ENCODE results near the gene ZBTB24. TPM values are rescaled to one million over a fixed set of nuclear protein-coding genes. Genes with fewer than 3 reads are reported as not detected.
"Not testable (repeated sequence)": the region's sequence is repeated elsewhere in the genome, so short reads cannot be mapped to it uniquely, and the experiment has no call there.

The ZBTB24 gene
- 9.2 TPM for total RNA-seq
- polyA plus RNA-seq, result 9.2 TPM
- long read RNA-seq, donor 1, result 0 reads
- long read RNA-seq, donor 2, result 0 reads
- long read RNA-seq, donor 3, full-length matches to known transcripts, result 2 of 2 reads
- long read RNA-seq, donor 3, partial matches to known transcripts, result 0 of 2 reads
- long read RNA-seq, donor 3, other reads (novel, unspliced or antisense), result 0 of 2 reads
- long read RNA-seq, donor 4, result 0 reads
- long read RNA-seq, donor 5, full-length matches to known transcripts, result 3 of 3 reads
- long read RNA-seq, donor 5, partial matches to known transcripts, result 0 of 3 reads
- long read RNA-seq, donor 5, other reads (novel, unspliced or antisense), result 0 of 3 reads
- long read RNA-seq, donor 6, result 0 reads
- long read RNA-seq, donor 7, full-length matches to known transcripts, result 2 of 2 reads
- long read RNA-seq, donor 7, partial matches to known transcripts, result 0 of 2 reads
- long read RNA-seq, donor 7, other reads (novel, unspliced or antisense), result 0 of 2 reads
- long read RNA-seq, donor 8, full-length matches to known transcripts, result 1 of 1 reads
- long read RNA-seq, donor 8, partial matches to known transcripts, result 0 of 1 reads
- long read RNA-seq, donor 8, other reads (novel, unspliced or antisense), result 0 of 1 reads
- long read RNA-seq, donor 9, full-length matches to known transcripts, result 1 of 1 reads
- long read RNA-seq, donor 9, partial matches to known transcripts, result 0 of 1 reads
- long read RNA-seq, donor 9, other reads (novel, unspliced or antisense), result 0 of 1 reads
- long read RNA-seq, donor 10, result 0 reads

- peak in 8 of 9 donors; percentile 68 to 93 (median 82) for DNase-seq (ENCODE audit: low read depth in 6 of 9, low spot score in 9 of 9)
- H3K27ac ChIP-seq (ENCODE audit: low read depth in 1 of 2, low read length in 1 of 2), result peak within 1 kb of the TSS; percentile 28 to 73
- WGBS, result under 1% methylated on average over 91 of the region's 97 CpGs
- H3K27me3 ChIP-seq (ENCODE audit: control insufficient read depth in 2 of 2, insufficient read depth in 1 of 2, low read length in 1 of 2), result no peaks in the 10 kb centered on the region
- H3K4me1 ChIP-seq (ENCODE audit: control insufficient read depth in 2 of 2, insufficient read depth in 2 of 2, low read length in 2 of 2), result peaks cover 23 to 35% of the 10 kb centered on the region in 2 donors
- H3K9me3 ChIP-seq (ENCODE audit: control insufficient read depth in 2 of 2, insufficient read depth in 1 of 2, low read length in 1 of 2), result no peaks in the 10 kb centered on the region
- peaks cover 0 to 22% of the 10 kb centered on the region in 2 donors for H3K36me3 ChIP-seq (ENCODE audit: control insufficient read depth in 2 of 2, insufficient read depth in 2 of 2, low read length in 1 of 2)
- H3K4me3 ChIP-seq (ENCODE audit: low read length in 2 of 2), result peak within 1 kb of the TSS; percentile 64 to 89
Measured at GRCh38 chr6:109482905-109483734, at the start of gene ZBTB24. Gene ZBTB24, minus strand, starts transcription at chr6:109483219. Its CDS starts 1,193 bp downstream, at chr6:109482026.

- H3K36me3 ChIP-seq (ENCODE audit: control insufficient read depth in 2 of 2, insufficient read depth in 2 of 2, low read length in 1 of 2), result no peaks in the 10 kb centered on the region
- no peak overlapping the region for H3K4me3 ChIP-seq (ENCODE audit: low read length in 2 of 2)
- no peaks in the 10 kb centered on the region for H3K4me1 ChIP-seq (ENCODE audit: control insufficient read depth in 2 of 2, insufficient read depth in 2 of 2, low read length in 2 of 2)
- DNase-seq (ENCODE audit: low read depth in 6 of 9, low spot score in 9 of 9), result no peak
- 98% methylated on average over 6 of the region's 6 CpGs for WGBS
- H3K9me3 ChIP-seq (ENCODE audit: control insufficient read depth in 2 of 2, insufficient read depth in 1 of 2, low read length in 1 of 2), result no peaks in the 10 kb centered on the region
- H3K27me3 ChIP-seq (ENCODE audit: control insufficient read depth in 2 of 2, insufficient read depth in 1 of 2, low read length in 1 of 2), result no peaks in the 10 kb centered on the region
- no peak overlapping the region for H3K27ac ChIP-seq (ENCODE audit: low read depth in 1 of 2, low read length in 1 of 2)
Measured at GRCh38 chr6:109531446-109531845, 48.4 kb upstream of the ZBTB24 start.

DNA sequence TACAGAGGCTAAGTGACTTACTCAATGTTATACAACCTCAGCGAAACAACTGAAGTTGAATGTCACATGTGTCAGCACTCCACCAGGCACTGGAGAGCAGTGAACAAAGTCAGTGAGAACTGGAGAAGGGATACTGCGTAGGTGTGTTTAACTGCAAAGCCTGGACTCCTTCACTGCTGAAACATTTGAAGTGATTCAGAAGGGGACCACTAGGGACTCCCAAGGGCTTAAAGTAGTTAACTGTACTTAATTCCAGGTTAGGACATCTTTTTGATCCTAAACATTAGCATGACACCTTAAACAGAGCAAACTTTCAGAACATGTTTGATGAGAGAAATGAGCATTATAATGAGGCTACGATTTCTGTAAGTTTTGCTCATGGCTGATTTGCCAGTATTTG is 45.0 kb upstream of the ZBTB24 start:
- H3K9me3 ChIP-seq (ENCODE audit: control insufficient read depth in 2 of 2, insufficient read depth in 1 of 2, low read length in 1 of 2), result no peaks in the 10 kb centered on the region
- H3K36me3 ChIP-seq (ENCODE audit: control insufficient read depth in 2 of 2, insufficient read depth in 2 of 2, low read length in 1 of 2), result no peaks in the 10 kb centered on the region
- 95% methylated on average over 3 of the region's 3 CpGs for WGBS
- no peaks in the 10 kb centered on the region for H3K4me1 ChIP-seq (ENCODE audit: control insufficient read depth in 2 of 2, insufficient read depth in 2 of 2, low read length in 2 of 2)
- H3K27ac ChIP-seq (ENCODE audit: low read depth in 1 of 2, low read length in 1 of 2), result no peak overlapping the region
- H3K4me3 ChIP-seq (ENCODE audit: low read length in 2 of 2), result no peak overlapping the region
- no peaks in the 10 kb centered on the region for H3K27me3 ChIP-seq (ENCODE audit: control insufficient read depth in 2 of 2, insufficient read depth in 1 of 2, low read length in 1 of 2)
- no peak for DNase-seq (ENCODE audit: low read depth in 6 of 9, low spot score in 9 of 9)

GRCh38 chr6:109526905-109527628 is 44.0 kb upstream of the ZBTB24 start:
- no peaks in the 10 kb centered on the region for H3K27me3 ChIP-seq (ENCODE audit: control insufficient read depth in 2 of 2, insufficient read depth in 1 of 2, low read length in 1 of 2)
- no peak overlapping the region for H3K4me3 ChIP-seq (ENCODE audit: low read length in 2 of 2)
- H3K9me3 ChIP-seq (ENCODE audit: control insufficient read depth in 2 of 2, insufficient read depth in 1 of 2, low read length in 1 of 2), result no peaks in the 10 kb centered on the region
- no peak overlapping the region for H3K27ac ChIP-seq (ENCODE audit: low read depth in 1 of 2, low read length in 1 of 2)
- H3K4me1 ChIP-seq (ENCODE audit: control insufficient read depth in 2 of 2, insufficient read depth in 2 of 2, low read length in 2 of 2), result no peaks in the 10 kb centered on the region
- WGBS, result 63% methylated on average over 7 of the region's 7 CpGs
- peak; percentile 27 to 86 (median 64) for DNase-seq (ENCODE audit: low read depth in 6 of 9, low spot score in 9 of 9)
- H3K36me3 ChIP-seq (ENCODE audit: control insufficient read depth in 2 of 2, insufficient read depth in 2 of 2, low read length in 1 of 2), result no peaks in the 10 kb centered on the region

- Histone ChIP-seq H3K27me3 (ENCODE audit: control insufficient read depth in 2 of 2, insufficient read depth in 1 of 2, low read length in 1 of 2) (no peaks in the 10 kb centered on the region), H3K27ac (ENCODE audit: low read depth in 1 of 2, low read length in 1 of 2) (no peak overlapping the region), H3K4me3 (ENCODE audit: low read length in 2 of 2) (no peak overlapping the region), H3K4me1 (ENCODE audit: control insufficient read depth in 2 of 2, insufficient read depth in 2 of 2, low read length in 2 of 2) (no peaks in the 10 kb centered on the region), H3K36me3 (ENCODE audit: control insufficient read depth in 2 of 2, insufficient read depth in 2 of 2, low read length in 1 of 2) (no peaks in the 10 kb centered on the region), H3K9me3 (ENCODE audit: control insufficient read depth in 2 of 2, insufficient read depth in 1 of 2, low read length in 1 of 2) (no peaks in the 10 kb centered on the region)
- DNase-seq (ENCODE audit: low read depth in 6 of 9, low spot score in 9 of 9), result no peak
Measured at GRCh38 chr6:109524129-109524528, 41.1 kb upstream of the ZBTB24 start.

- no peak overlapping the region for H3K4me3 ChIP-seq (ENCODE audit: low read length in 2 of 2)
- WGBS, result 73% methylated on average over 2 of the region's 2 CpGs
- no peaks in the 10 kb centered on the region for H3K36me3 ChIP-seq (ENCODE audit: control insufficient read depth in 2 of 2, insufficient read depth in 2 of 2, low read length in 1 of 2)
- no peaks in the 10 kb centered on the region for H3K4me1 ChIP-seq (ENCODE audit: control insufficient read depth in 2 of 2, insufficient read depth in 2 of 2, low read length in 2 of 2)
- no peak for DNase-seq (ENCODE audit: low read depth in 6 of 9, low spot score in 9 of 9)
- H3K27me3 ChIP-seq (ENCODE audit: control insufficient read depth in 2 of 2, insufficient read depth in 1 of 2, low read length in 1 of 2), result no peaks in the 10 kb centered on the region
- no peak overlapping the region for H3K27ac ChIP-seq (ENCODE audit: low read depth in 1 of 2, low read length in 1 of 2)
- no peaks in the 10 kb centered on the region for H3K9me3 ChIP-seq (ENCODE audit: control insufficient read depth in 2 of 2, insufficient read depth in 1 of 2, low read length in 1 of 2)
Measured at GRCh38 chr6:109523478-109523877, 40.5 kb upstream of the ZBTB24 start.

- WGBS, result 63% methylated on average over 3 of the region's 3 CpGs
- DNase-seq (ENCODE audit: low read depth in 6 of 9, low spot score in 9 of 9), result no peak
- peaks cover 4 to 5% of the 10 kb centered on the region in 2 donors for H3K4me1 ChIP-seq (ENCODE audit: control insufficient read depth in 2 of 2, insufficient read depth in 2 of 2, low read length in 2 of 2)
- no peak overlapping the region for H3K4me3 ChIP-seq (ENCODE audit: low read length in 2 of 2)
- H3K9me3 ChIP-seq (ENCODE audit: control insufficient read depth in 2 of 2, insufficient read depth in 1 of 2, low read length in 1 of 2), result no peaks in the 10 kb centered on the region
- no peaks in the 10 kb centered on the region for H3K36me3 ChIP-seq (ENCODE audit: control insufficient read depth in 2 of 2, insufficient read depth in 2 of 2, low read length in 1 of 2)
- no peaks in the 10 kb centered on the region for H3K27me3 ChIP-seq (ENCODE audit: control insufficient read depth in 2 of 2, insufficient read depth in 1 of 2, low read length in 1 of 2)
- H3K27ac ChIP-seq (ENCODE audit: low read depth in 1 of 2, low read length in 1 of 2), result no peak overlapping the region
Measured at GRCh38 chr6:109521080-109521479, 38.1 kb upstream of the ZBTB24 start.

DNA sequence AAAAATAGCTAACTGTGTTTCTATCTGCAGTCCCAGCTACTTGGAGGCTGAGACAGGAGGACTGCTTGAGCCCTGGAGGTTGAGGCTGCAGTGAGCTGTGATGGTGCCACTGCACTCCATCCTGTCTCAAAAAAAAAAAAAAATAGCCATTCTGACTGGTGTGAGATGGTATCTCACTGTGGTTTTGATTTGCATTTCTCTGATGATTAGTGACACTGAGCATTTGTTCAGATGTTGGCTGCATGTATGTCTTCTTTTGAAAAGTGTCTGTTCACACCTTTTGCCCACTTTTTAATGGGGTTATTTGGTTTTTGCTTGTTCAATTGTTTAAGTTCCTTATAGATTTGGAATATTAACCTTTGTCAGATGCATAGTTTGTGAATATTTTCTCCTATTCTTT is 36.6 kb upstream of the ZBTB24 start:
- not testable (repeated sequence) for H3K4me1 ChIP-seq (ENCODE audit: control insufficient read depth in 2 of 2, insufficient read depth in 2 of 2, low read length in 2 of 2); H3K36me3 ChIP-seq (ENCODE audit: control insufficient read depth in 2 of 2, insufficient read depth in 2 of 2, low read length in 1 of 2); H3K27ac ChIP-seq (ENCODE audit: low read depth in 1 of 2, low read length in 1 of 2); H3K27me3 ChIP-seq (ENCODE audit: control insufficient read depth in 2 of 2, insufficient read depth in 1 of 2, low read length in 1 of 2); H3K4me3 ChIP-seq (ENCODE audit: low read length in 2 of 2); DNase-seq (ENCODE audit: low read depth in 6 of 9, low spot score in 9 of 9); H3K9me3 ChIP-seq (ENCODE audit: control insufficient read depth in 2 of 2, insufficient read depth in 1 of 2, low read length in 1 of 2)
